ENCODE results near the gene FAM110A. TPM values are rescaled to one million over a fixed set of nuclear protein-coding genes. Genes with fewer than 3 reads are reported as not detected.

FAM110A gene
- total RNA-seq, 3 donors from 2014 or later: 5.1 to 10.4 (median 8.4) TPM

DNA sequence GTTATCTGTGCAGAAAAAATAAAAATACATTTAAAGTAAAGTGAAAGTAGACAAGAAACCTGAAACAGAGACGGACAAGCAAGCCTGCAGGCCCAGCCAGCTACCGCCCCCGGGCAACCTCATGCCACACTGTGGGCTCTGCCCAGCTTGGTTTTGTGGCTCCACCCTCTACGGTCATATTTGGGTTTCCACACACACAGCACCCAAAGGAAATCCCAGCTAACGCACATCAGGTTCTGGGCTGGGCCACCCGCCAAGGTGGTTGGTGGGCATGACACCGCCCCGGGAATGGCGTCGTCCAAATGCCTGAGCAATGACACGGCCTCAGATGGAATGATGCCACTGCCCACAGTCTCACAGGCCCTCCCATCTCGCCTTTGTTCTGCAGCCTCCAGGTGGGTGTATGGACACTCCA lies 22.9 kb downstream of the FAM110A start:
- ATAC-seq: no peak
- intact Hi-C loops (cut with DNase I, micrococcal nuclease): no loop called here
- Histone ChIP-seq H3K4me1 (ENCODE audit: low read depth) (no peaks in the 10 kb centered on the region), H3K9me3 (no peaks in the 10 kb centered on the region), H3K4me3 (no peak overlapping the region), H3K36me3 (ENCODE audit: low read depth) (no peaks in the 10 kb centered on the region)
- DNase-seq: no peak
- TF ChIP-seq, protein P1, sequence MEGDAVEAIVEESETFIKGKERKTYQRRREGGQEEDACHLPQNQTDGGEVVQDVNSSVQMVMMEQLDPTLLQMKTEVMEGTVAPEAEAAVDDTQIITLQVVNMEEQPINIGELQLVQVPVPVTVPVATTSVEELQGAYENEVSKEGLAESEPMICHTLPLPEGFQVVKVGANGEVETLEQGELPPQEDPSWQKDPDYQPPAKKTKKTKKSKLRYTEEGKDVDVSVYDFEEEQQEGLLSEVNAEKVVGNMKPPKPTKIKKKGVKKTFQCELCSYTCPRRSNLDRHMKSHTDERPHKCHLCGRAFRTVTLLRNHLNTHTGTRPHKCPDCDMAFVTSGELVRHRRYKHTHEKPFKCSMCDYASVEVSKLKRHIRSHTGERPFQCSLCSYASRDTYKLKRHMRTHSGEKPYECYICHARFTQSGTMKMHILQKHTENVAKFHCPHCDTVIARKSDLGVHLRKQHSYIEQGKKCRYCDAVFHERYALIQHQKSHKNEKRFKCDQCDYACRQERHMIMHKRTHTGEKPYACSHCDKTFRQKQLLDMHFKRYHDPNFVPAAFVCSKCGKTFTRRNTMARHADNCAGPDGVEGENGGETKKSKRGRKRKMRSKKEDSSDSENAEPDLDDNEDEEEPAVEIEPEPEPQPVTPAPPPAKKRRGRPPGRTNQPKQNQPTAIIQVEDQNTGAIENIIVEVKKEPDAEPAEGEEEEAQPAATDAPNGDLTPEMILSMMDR (IDR thresholded peaks at IDR 0.05): no peak

DNA sequence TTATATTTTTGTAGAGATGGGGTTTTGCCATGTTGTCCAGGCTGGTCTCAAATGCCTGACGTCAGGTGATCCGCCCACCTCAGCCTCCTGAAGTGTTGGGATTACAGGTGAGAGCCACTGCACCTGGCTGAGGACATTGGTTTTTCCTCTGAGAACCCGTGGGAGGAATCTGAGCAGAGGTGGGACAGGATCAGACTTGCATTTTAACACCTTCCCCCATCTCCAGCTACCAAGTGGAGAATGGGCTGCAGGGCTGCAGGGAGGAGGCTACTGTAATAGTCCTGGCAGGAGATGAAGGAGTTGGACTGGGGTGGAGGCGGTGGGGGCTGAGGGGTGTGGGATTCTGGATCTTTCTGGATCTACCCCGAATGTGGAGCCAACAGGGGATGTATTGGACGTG lies 24.5 kb downstream of the FAM110A start:
- DNase-seq: no peak
- ATAC-seq: no peak
- Histone ChIP-seq H3K9me3 (no peaks in the 10 kb centered on the region), H3K4me1 (ENCODE audit: low read depth) (no peaks in the 10 kb centered on the region), H3K4me3 (no peak overlapping the region), H3K36me3 (ENCODE audit: low read depth) (no peaks in the 10 kb centered on the region)
- intact Hi-C loops (cut with DNase I, micrococcal nuclease): no loop called here
- TF ChIP-seq, protein P1 (IDR thresholded peaks at IDR 0.05): no peak

DNA sequence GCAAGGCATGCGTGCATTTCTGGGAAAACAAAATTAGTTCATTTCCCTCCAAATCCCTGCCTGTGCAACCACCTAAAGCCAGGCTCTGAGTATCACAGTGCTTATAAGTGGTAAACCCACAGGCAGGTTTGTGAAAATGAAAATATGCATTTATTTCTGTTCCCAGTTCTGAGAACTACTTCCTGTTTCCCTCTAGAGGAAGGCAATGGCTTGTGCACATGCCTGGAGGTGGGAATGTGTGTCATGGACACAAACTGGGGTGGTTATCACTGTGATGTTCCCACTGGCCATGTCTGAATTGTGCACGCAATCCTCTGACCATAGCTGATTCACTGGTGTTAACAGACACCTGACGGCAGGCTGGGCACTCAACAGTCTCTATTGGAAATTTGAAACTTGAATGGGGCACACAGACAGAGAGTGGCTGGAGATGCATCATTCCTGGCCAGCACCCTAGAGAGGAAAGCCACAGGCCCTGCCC lies 26.3 kb downstream of the FAM110A start:
- H3K9me3 ChIP-seq: no peaks in the 10 kb centered on the region
- no peaks in the 10 kb centered on the region for H3K4me1 ChIP-seq (ENCODE audit: low read depth)
- DNase-seq (no peak), ATAC-seq (no peak)
- intact Hi-C loops (cut with DNase I, micrococcal nuclease): no loop called here
- no peak overlapping the region for H3K4me3 ChIP-seq
- TF ChIP-seq, protein P1 (IDR thresholded peaks at IDR 0.05): no peak
- H3K36me3 ChIP-seq (ENCODE audit: low read depth): no peaks in the 10 kb centered on the region

DNA sequence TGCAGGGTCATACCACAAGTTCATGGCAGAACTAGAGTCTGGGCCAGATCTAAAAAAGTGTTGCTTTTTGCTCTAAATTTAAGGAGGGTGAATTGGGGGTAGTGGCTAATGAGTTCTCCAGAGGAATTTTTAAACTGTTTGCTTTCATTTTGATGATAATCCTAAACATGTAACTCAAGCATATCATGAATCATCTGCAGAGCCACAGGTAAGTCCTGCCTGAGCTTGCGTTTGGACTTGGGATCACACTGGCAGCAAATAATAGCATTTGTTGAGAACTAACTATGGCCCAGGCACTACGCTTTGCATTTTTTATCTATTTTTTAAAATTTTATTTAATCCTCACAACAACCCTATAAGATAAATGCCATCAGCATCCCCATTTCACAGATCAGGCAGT lies 27.4 kb downstream of the FAM110A start:
- ATAC-seq (no peak), DNase-seq (no peak)
- no peaks in the 10 kb centered on the region for H3K4me1 ChIP-seq (ENCODE audit: low read depth)
- intact Hi-C loops (cut with DNase I, micrococcal nuclease): no loop called here
- no peak overlapping the region for H3K4me3 ChIP-seq
- TF ChIP-seq, protein P1 (IDR thresholded peaks at IDR 0.05): no peak
- no peaks in the 10 kb centered on the region for H3K36me3 ChIP-seq (ENCODE audit: low read depth)
- H3K9me3 ChIP-seq: no peaks in the 10 kb centered on the region

DNA sequence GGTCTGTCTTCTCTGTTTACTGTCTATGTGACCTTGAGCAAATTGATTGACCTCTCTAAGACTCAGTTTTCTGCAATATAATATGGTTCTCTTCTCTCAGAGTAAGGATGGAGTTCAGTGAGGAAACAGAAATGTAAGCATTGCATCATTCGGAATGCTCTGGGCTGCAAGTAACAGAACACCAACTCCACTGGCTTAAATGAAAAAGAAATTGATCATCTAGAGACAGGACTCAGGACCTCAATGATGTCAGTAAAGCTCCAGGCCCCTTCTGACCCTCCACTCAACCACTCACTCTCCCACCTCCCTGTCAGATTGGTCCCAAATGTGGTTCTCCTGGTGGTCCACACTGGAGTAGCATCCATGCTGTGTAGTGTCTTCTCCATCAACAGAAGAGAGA lies 31.9 kb downstream of the FAM110A start:
- no peaks in the 10 kb centered on the region for H3K9me3 ChIP-seq
- no peaks in the 10 kb centered on the region for H3K4me1 ChIP-seq (ENCODE audit: low read depth)
- DNase-seq: no peak
- intact Hi-C loops (cut with DNase I, micrococcal nuclease): no loop called here
- no peak overlapping the region for H3K4me3 ChIP-seq
- TF ChIP-seq, protein P1 (IDR thresholded peaks at IDR 0.05): no peak
- no peak for ATAC-seq
- no peaks in the 10 kb centered on the region for H3K36me3 ChIP-seq (ENCODE audit: low read depth)

DNA sequence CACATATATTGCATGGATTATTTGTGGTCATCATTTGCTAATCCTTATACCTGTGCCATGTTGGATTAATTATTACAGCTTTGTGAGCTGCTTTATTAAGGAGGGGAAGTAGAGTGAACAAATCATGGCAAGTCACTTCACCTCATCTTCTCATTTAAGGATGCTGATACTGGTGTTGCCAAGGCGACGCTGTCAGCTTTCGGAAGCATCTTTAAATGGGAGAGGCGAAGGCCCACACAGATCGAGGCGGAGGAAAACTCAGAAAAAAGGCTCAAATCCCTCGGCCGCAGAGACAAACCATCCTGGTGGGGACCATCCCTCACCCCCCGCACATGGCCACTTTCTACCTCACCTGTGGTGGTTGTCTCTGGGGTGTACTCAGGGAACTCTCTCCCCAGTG lies 34.8 kb downstream of the FAM110A start:
- no peak overlapping the region for H3K4me3 ChIP-seq
- ATAC-seq: no peak

More for the DNA sequence above, 34.8 kb downstream of the FAM110A start:
- TF ChIP-seq, protein P1 (IDR thresholded peaks at IDR 0.05): no peak
- Histone ChIP-seq H3K9me3 (no peaks in the 10 kb centered on the region), H3K4me1 (ENCODE audit: low read depth) (no peaks in the 10 kb centered on the region), H3K36me3 (ENCODE audit: low read depth) (no peaks in the 10 kb centered on the region)
- DNase-seq: no peak
- intact Hi-C loops (cut with DNase I, micrococcal nuclease): no loop called here
